HG03045 (cell line): ENCODE data around the gene GAA.
"Not testable (repeated sequence)": the region's sequence is repeated elsewhere in the genome, so short reads cannot be mapped to it uniquely, and the experiment has no call there.

Experiments used
- ATAC-seq: cut with Tn5 transposase; IDR thresholded peaks from one replicate; pipeline ENCODE4 v1.9.1; 2021; ENCODE audit warnings: mild to moderate bottlenecking, moderate library complexity; ENCODE audit not compliant: unreplicated experiment

Gene GAA

DNA sequence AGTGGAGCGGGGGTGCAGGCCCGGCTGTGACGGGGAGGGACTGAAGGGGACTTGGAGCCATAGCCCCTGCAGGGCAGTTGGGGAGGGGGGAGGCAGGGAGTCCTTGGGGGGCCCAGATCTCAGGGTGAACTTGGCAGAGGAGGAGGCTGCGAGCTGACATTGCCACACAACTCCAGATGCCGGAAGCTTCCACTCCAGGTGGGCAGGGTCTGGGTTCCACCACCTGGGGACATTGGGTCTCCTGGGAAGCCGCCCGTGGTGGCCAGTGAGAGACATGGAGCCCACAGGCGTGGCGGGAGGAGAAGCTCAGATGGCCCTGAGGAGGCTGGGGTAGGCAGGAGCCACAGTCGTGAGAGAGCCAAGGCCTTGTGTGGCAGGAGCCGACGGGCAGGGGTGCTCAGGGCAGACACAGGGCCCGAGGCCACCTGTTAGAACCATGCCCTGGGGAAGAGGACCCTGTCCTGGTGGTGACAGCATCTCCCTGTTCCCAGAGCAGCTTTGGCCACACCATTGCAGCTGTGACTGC is 18.2 kb upstream of the GAA start:
- ATAC-seq, result no peak

DNA sequence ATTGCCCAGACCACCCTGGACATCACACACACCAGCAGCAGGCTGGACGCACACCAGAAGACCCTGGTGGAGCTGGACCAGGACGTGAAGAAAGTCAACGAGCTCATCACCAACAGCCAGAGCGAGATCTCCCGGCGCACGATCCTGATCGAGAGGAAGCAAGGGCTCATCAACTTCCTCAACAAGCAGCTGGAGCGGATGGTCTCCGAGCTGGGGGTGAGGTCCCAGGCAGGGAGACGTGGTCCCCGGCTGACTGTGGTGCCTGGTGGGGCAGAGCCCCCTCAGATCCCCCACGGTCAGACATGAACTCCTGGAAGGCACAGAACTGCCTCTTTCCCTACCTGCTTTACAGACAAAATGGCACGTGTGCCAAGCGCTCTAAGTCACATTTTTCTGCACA is 16.6 kb upstream of the GAA start:
- no peak for ATAC-seq

DNA sequence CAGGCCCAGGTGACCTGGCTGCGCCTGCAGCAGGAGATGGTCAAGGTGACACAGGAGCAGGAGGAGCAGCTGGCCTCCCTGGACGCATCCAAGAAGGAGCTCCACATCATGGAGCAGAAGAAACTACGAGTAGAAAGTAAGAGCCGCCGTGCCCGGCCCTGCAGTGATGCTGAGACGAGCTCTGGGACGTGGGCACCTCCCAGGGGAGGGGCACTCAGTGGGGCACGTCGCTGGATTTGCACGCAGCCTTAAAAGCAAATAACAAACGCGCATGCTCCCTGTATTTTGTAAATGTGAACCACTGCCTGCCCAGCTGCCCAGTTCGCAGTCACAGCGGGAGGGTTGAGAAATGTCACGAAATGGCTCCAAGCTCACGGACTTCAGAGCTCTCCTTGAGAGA is 15.3 kb upstream of the GAA start:
- no peak for ATAC-seq

DNA sequence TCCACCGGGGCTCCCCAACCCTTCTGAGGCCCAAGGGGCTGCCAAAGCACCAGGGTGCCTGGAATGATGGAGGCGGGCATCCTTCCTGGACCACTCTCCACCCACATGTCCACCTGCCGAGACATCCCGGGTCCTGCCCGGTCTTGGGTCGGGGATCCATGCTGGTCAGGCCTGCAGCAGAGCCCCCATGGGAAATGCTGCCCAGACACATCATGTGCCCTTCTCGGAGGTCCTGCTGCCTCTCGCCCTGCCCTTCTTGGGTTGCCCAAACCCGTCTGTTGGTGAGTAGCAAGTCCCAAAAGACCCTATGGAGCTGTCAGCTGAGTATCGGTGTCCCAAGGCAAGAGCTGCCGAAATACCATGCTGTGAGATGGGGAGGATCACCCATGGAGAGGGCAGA is 14.8 kb upstream of the GAA start:
- no peak for ATAC-seq

DNA sequence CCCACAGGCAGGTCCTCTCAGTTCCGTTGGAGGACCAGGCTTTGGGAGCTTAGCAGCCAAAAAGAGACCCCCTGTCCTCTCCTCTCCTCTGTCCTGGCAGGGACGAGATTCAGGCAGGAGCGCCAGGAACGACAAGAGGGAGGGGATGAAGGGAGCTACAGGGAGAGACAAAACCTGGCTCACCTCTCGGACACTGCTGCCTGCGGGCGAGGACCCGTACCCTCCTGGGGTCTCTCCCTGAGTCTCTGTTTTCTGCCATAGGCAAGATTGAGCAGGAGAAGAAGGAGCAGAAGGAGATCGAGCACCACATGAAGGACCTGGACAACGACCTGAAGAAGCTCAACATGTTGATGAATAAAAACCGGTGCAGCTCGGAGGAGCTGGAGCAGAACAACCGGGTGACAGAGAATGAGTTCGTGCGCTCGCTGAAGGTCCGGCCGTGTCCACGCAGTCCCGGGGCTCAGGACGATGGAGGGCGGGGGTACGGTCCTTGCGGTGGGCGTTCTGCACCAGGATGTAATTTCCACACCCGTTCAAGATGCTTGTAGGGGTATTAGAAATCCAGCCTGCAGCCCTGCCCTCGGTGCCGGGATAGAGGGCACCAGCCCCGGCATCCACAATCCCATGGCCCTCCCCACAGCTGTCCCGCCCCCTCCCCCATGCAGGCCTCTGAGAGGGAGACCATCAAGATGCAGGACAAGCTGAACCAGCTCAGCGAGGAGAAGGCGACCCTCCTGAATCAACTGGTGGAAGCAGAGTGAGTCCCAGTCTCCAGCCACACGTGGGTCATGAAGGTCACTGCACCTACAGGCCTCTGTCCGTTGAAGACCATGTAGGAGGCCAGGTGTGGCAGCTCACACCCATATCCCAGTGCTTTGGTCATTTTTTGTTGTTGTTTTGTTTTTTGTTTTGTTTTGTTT is 13.8 kb upstream of the GAA start:
- ATAC-seq, result no peak

DNA sequence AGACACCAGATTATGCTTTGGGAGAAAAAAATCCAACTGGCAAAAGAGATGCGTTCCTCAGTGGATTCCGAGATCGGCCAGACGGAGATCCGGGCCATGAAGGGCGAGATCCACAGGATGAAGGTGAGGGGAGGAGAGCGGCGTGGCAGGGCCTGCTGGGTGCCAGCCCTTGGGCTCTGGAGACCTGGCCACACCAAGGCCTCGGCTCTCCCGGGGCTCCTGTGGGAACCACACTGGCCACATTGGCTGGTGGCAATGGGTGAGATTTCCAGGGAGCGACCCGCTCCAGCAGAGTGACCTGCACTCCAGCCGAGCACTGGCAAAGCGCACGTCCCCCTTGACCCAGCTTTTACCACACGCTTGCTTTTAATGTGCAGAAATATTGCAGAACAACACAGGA is 11.6 kb upstream of the GAA start:
- ATAC-seq, result no peak

DNA sequence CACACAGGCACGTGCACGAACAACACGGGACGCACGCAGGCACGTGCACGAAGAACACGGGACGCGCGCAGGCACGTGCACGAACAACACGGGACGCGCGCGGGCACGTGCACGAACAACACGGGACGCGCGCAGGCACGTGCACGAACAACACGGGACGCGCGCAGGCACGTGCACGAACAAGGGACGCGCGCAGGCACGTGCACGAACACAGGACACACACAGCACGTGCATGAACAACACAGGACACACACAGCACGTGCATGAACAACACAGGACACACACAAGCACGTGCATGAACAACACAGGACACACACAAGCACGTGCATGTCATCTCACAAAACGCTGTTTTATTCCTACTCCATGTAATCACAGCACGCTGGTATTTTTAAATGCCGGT is 11.2 kb upstream of the GAA start:
- ATAC-seq, result not testable (repeated sequence)

DNA sequence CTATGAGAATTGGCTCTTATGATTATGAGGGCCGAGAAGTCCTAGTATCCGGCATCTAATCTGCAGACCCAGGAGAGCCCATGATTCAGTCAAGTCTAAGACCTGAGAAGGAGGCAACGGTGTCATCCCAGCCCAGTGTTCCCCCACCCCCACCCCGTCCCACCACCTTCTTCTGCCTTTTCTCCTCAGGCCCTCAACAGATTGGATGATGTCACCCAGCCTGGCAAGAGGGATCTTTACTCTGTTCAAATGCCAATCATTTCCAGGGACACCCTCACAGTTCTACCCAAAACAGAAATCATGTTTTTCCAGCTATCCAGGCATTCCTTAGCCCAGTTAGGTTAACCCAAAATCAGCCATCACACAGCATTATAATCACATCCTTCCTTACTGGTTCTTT is 10.0 kb upstream of the GAA start:
- ATAC-seq, result no peak

DNA sequence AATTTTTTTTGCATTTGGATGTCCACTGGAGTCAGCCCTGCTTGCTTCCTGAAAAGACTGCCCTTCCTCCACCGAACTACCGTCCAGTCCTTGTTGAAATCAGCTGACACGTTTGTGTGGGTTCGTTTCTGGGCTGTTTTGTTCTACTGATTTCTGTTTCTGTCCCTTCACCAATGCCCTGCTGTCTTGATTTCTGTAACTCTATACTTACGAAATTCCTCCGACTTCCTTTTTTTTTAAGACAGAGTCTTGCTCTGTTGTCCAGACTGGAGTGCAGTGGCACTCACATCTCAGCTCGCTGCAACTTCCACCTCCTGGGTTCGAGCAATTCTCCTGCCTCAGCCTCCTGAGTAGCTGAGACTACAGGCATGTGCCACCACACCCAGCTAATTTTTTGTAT is 8.4 kb upstream of the GAA start:
- ATAC-seq, result no peak

DNA sequence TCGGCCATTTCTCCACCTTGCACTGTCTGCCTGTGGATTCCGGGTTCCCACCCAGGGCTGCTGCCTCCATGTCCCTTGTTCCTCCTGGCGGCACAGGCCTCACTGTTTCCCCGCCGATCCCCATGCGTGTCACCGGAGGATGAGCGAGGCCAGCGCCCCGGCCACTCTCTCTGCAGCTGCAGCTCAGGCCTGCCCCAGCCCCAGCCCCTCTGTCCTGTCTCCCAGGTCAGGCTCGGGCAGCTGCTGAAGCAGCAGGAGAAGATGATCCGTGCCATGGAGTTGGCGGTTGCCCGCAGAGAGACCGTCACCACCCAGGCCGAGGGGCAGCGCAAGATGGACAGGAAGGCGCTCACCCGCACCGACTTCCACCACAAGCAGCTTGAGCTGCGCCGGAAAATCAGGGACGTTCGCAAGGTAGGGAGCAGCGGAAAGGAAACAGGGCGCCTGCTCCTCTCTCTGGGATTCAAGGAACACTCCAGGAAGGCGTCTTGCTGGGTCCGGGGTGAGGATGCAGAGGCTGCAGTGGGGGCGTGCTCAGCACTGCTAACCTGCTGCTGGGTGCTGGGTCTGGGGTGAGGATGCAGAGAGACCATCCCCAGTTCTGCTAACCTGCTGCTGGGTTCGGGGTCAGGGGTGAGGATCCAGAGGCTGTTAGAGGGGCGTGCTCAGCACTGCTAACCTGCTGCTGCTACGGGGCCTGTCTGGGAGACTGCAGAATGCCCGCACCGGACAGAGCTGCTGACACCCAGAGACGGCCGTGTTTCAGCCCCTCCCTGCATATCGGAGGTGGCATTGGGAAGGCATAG is 6.1 kb upstream of the GAA start:
- ATAC-seq, result no peak

DNA sequence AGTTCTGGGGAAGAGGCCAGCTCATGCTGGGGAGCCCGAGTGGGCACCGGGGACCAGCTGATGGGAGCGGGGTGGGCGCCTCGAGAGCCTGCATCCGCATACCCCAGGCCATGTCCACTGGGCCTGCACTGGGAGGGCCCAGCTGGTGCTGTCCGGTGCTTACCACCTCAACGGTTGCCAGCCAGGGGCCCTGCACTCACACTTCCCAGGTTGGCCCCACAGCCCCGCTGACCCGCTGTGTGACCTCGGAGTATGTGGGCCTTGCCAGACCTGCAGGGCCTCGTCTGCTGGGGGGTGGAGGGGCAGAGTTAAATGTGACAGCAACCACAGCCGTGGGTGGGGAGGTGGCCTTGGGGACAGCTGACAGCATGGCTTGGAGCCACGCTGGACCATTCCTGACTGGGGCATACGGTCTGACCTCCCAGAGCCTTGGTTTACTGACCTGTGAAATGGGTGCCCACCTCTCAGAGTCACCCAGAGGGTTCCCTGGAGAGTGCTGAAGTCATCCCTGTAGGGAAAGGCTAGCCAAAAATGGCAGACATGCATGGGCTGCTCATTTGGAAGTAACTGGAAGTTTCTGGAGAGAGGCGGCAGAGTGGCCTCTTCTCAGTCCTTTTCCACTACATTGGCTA is 5.4 kb upstream of the GAA start:
- no peak for ATAC-seq

DNA sequence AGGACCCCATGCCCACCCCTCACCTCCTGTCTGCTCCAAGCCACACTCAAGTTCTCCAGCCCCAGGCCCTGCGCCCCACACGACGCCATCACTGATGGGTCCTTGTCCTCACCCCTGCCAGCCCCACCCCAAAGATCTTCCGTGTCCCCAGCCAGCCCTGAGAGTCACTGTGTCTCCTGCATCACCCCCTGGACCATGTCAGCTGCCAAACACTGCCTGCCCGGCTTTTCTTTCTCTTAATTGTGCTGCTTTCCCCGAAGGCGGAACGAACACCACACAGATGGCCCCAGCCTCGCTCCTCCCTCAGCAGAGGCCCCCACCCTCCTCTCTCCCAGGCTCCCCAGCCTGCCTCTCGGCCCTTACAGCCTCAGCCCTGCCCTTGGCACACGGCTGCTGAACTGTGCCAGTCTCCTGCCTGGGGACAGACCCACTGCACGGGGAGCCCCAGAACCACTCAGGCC is 4.8 kb upstream of the GAA start:
- no peak for ATAC-seq

DNA sequence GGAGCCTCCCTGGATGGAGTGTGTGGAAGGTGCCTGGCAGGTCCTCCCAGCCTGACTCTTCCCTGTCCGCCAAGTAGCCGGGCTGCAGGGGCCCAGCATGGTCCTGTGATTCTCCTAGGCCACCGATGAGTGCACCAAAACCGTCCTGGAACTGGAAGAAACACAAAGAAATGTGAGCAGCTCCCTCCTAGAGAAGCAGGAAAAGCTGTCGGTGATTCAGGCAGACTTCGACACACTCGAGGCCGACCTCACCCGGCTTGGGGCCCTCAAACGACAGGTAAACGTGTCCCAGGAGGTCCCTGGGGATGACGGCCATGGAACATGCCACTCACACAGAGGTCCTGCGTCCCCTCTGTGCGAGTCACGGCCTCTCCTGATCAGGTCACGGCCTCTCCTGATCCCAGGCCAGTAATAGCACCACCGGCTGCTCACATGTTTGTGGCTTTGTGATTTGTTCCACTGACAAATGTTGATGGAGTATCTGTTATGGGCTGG is 4.2 kb upstream of the GAA start:
- ATAC-seq, result no peak

DNA sequence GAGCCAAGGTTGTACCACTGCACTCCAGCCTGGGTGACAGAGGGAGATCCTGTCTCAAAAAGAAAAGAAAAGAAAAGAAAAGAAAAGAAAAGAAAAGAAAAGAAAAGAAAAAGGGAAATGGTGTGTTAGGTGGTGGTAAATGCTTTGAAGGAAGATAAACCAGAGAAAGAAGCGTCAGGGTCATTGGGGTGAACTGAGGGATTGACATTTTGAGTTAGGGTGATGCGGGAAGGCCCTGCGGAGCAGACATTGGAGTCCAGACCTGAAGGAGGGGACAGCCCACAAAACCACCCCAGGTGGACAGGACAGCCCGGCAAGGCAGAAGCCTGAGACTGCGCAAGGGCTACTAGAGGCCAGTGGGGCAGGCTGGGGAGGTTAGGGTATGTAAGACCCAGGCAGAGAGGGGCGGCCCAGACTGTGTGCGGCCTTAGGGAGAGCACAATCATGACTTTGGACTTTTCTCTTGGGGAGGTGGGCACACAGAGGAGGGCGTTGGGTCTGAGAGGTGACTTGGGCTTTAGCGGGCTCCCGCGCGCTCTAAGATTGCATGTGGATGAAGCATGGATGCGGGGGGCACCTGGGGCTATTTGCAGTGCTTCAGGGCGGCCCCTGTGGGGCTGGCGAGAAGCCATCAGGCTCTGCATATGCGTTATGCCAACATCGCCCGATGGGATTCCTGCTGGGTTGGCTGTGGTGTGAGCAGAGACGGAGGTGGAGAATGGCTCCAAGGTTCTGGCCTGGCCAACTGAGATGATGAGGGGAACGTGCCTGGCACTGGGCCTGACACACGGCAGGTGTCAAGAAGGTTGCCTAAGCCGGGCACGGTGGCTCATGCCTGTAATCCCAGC is 3.3 kb upstream of the GAA start:
- ATAC-seq, result no peak

DNA sequence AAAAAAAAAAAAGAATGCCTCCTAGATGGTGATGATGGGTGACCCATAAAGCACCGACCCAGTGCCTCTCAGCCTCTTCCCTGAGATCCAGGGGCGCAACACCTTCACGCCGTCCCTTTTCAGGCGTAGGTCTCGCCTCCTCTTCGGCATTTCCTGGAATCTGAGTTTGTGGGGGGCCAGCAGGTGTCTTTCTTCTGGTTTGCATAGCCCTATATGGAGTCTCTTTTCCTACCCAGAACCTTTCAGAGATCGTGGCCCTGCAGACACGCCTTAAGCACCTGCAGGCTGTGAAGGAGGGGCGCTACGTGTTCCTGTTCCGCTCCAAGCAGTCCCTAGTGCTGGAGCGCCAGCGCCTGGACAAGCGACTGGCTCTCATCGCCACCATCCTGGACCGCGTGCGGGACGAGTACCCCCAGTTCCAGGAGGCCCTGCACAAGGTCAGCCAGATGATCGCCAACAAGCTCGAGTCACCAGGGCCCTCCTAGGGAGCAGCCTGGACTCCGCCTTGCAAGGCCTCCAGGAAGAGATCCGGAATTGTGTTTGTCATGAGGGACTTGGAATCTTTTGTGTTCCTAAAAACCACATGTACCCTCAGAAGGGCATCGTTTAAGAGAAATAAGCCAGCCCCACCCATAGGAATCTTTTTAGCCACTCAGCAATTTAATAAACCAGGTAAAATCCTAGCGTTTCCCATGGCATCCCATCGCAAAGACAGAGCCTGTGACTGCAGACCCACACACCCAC is 1.9 kb upstream of the GAA start:
- no peak for ATAC-seq

DNA sequence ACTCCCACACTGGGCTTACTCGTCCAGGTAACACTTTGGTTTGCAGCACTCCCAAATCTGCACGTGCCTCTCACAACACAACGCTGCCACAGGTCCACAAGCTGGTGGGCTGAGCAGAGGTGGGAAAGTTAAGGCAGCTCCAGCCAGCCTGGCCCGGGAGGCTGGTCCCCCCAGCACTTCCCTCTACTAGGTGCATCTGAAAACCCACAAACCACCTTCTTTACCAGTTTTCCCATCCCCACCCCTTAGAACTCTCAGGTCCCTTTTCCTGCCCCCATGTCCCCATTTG is 1.4 kb upstream of the GAA start:
- no peak for ATAC-seq

DNA sequence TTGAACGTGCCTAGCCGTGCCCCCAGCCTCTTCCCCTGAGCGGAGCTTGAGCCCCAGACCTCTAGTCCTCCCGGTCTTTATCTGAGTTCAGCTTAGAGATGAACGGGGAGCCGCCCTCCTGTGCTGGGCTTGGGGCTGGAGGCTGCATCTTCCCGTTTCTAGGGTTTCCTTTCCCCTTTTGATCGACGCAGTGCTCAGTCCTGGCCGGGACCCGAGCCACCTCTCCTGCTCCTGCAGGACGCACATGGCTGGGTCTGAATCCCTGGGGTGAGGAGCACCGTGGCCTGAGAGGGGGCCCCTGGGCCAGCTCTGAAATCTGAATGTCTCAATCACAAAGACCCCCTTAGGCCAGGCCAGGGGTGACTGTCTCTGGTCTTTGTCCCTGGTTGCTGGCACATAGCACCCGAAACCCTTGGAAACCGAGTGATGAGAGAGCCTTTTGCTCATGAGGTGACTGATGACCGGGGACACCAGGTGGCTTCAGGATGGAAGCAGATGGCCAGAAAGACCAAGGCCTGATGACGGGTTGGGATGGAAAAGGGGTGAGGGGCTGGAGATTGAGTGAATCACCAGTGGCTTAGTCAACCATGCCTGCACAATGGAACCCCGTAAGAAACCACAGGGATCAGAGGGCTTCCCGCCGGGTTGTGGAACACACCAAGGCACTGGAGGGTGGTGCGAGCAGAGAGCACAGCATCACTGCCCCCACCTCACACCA is 724 bp downstream of the GAA start:
- peak; percentile 6 for ATAC-seq

DNA sequence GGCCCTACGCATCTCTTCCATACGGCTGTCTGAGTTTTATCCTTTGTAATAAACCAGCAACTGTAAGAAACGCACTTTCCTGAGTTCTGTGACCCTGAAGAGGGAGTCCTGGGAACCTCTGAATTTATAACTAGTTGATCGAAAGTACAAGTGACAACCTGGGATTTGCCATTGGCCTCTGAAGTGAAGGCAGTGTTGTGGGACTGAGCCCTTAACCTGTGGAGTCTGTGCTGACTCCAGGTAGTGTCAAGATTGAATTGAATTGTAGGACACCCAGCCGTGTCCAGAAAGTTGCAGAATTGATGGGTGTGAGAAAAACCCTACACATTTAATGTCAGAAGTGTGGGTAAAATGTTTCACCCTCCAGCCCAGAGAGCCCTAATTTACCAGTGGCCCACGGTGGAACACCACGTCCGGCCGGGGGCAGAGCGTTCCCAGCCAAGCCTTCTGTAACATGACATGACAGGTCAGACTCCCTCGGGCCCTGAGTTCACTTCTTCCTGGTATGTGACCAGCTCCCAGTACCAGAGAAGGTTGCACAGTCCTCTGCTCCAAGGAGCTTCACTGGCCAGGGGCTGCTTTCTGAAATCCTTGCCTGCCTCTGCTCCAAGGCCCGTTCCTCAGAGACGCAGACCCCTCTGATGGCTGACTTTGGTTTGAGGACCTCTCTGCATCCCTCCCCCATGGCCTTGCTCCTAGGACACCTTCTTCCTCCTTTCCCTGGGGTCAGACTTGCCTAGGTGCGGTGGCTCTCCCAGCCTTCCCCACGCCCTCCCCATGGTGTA is 1.5 kb downstream of the GAA start:
- no peak for ATAC-seq
